ENCODE results near the gene CCNG2.

CCNG2 gene

DNA sequence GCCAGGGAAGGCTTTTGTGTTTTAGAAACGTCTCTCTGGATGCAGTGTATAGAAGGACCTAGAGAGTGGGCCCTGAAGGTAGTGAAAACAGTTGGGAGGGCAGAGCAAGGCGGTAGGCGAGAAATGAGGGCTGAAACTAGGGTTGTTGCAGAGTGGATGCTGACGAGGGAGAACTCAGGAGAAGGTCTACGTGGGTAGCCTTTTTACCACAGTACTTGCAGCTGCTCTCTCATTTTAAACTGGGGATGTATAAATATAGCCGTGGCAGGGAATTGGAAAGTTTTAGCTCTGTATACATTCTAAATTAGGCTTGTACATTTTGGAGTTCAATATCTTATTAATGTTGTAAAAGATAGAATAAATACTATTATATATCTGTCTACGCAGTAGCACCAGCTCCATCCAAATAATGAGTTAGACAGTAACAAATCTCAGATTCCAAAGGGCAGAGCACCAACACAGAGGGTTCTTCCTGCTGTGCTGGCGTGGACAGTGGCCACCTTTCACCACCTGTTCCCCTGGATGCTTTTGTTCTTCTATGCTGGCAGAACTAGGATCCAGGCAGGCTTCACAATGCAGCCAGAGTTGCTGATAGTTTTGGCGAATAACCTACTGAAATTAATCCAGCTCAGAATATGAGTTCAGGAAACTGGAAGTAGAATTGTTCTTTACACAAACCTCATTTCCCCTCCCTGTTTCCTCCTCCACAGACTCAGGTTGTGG lies 31.7 kb downstream of the CCNG2 start (continued):
- TF ChIP-seq, protein P1, sequence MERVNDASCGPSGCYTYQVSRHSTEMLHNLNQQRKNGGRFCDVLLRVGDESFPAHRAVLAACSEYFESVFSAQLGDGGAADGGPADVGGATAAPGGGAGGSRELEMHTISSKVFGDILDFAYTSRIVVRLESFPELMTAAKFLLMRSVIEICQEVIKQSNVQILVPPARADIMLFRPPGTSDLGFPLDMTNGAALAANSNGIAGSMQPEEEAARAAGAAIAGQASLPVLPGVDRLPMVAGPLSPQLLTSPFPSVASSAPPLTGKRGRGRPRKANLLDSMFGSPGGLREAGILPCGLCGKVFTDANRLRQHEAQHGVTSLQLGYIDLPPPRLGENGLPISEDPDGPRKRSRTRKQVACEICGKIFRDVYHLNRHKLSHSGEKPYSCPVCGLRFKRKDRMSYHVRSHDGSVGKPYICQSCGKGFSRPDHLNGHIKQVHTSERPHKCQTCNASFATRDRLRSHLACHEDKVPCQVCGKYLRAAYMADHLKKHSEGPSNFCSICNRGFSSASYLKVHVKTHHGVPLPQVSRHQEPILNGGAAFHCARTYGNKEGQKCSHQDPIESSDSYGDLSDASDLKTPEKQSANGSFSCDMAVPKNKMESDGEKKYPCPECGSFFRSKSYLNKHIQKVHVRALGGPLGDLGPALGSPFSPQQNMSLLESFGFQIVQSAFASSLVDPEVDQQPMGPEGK (CRISPR knock-in tag; IDR thresholded peaks at IDR 0.05; ENCODE audit: borderline replicate concordance) = no peak

DNA sequence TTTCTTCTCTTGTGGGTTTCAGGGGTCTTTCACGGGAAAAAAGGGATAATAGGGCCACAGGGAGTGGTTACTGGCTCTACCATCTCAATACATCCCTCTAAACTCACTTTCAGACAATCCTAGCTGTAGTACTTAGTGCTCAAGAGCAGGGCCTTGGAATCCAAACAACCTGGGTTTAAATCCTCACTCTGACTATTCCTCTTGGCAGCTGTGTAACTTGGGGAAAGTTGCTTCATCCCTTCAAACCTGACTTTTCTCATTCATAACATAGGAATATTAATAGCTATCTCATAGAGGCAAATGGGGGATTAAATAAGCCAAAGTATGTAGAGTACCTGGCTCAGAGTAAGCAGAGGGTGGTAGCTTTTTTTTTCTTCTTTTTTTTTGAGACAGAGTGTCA lies 32.4 kb downstream of the CCNG2 start:
- ATAC-seq = no peak
- TF ChIP-seq OSR1 (CRISPR knock-in tag; IDR thresholded peaks at IDR 0.05) (no peak), CSDC2 (CRISPR knock-in tag; IDR thresholded peaks at IDR 0.05) (no peak), ZNF8 (CRISPR knock-in tag; IDR thresholded peaks at IDR 0.05) (no peak), BACH2 (CRISPR knock-in tag; IDR thresholded peaks at IDR 0.05; ENCODE audit: borderline replicate concordance) (no peak)
- TF ChIP-seq, protein P2, sequence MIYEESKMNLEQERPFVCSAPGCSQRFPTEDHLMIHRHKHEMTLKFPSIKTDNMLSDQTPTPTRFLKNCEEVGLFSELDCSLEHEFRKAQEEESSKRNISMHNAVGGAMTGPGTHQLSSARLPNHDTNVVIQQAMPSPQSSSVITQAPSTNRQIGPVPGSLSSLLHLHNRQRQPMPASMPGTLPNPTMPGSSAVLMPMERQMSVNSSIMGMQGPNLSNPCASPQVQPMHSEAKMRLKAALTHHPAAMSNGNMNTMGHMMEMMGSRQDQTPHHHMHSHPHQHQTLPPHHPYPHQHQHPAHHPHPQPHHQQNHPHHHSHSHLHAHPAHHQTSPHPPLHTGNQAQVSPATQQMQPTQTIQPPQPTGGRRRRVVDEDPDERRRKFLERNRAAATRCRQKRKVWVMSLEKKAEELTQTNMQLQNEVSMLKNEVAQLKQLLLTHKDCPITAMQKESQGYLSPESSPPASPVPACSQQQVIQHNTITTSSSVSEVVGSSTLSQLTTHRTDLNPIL (CRISPR knock-in tag; IDR thresholded peaks at IDR 0.05; ENCODE audit: low read depth) = no peak

DNA sequence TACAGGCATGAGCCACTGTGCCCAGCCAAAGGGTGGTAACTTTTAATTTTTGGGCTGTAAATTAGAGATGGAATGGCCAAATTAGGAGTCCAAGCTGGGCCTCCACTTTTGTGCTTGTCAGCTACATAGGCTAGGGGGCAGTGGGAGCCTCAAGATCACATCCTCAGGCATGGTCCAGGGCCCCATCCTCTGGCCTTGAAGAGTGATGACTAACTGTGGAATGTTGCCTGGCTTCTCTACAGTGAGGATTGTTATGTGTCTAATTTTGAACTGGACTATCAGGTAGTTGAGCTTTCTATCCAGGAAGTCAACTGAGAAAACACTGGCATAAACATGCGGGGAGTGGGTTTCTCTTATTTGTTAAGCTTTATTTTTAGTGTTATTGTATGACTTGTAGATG lies 33.0 kb downstream of the CCNG2 start:
- TF ChIP-seq, protein P3, sequence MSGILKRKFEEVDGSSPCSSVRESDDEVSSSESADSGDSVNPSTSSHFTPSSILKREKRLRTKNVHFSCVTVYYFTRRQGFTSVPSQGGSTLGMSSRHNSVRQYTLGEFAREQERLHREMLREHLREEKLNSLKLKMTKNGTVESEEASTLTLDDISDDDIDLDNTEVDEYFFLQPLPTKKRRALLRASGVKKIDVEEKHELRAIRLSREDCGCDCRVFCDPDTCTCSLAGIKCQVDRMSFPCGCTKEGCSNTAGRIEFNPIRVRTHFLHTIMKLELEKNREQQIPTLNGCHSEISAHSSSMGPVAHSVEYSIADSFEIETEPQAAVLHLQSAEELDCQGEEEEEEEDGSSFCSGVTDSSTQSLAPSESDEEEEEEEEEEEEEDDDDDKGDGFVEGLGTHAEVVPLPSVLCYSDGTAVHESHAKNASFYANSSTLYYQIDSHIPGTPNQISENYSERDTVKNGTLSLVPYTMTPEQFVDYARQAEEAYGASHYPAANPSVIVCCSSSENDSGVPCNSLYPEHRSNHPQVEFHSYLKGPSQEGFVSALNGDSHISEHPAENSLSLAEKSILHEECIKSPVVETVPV (CRISPR knock-in tag; IDR thresholded peaks at IDR 0.05) = no peak
- no peak for TF ChIP-seq SNAI2 (CRISPR knock-in tag; IDR thresholded peaks at IDR 0.05)
- no peak for TF ChIP-seq PPARA (CRISPR knock-in tag; IDR thresholded peaks at IDR 0.05; ENCODE audit: borderline replicate concordance)
- TF ChIP-seq ESRRG (CRISPR knock-in tag; IDR thresholded peaks at IDR 0.05) = no peak
- no peak for TF ChIP-seq ZFP30 (CRISPR knock-in tag; IDR thresholded peaks at IDR 0.05)
- TF ChIP-seq, protein P2 (CRISPR knock-in tag; IDR thresholded peaks at IDR 0.05; ENCODE audit: low read depth) = no peak
- no peak for TF ChIP-seq ZC3H10 (CRISPR knock-in tag; IDR thresholded peaks at IDR 0.05)
- no peak for TF ChIP-seq ARNTL (CRISPR knock-in tag; IDR thresholded peaks at IDR 0.05; ENCODE audit: borderline replicate concordance, low read depth)
- TF ChIP-seq CSDC2 (CRISPR knock-in tag; IDR thresholded peaks at IDR 0.05) = no peak
- no peak for TF ChIP-seq ZNF565 (CRISPR knock-in tag; conservative IDR thresholded peaks at IDR 0.05; ENCODE audit: low read depth)
- TF ChIP-seq ZNF8 (CRISPR knock-in tag; IDR thresholded peaks at IDR 0.05) = no peak
- no peak for TF ChIP-seq BACH2 (CRISPR knock-in tag; IDR thresholded peaks at IDR 0.05; ENCODE audit: borderline replicate concordance)
- no peak for TF ChIP-seq GLIS3 (CRISPR knock-in tag; IDR thresholded peaks at IDR 0.05)
- TF ChIP-seq TCF4 (CRISPR knock-in tag; IDR thresholded peaks at IDR 0.05; ENCODE audit: borderline replicate concordance) = no peak
- TF ChIP-seq ZNF70 (CRISPR knock-in tag; IDR thresholded peaks at IDR 0.05) = no peak
- TF ChIP-seq, protein P4, sequence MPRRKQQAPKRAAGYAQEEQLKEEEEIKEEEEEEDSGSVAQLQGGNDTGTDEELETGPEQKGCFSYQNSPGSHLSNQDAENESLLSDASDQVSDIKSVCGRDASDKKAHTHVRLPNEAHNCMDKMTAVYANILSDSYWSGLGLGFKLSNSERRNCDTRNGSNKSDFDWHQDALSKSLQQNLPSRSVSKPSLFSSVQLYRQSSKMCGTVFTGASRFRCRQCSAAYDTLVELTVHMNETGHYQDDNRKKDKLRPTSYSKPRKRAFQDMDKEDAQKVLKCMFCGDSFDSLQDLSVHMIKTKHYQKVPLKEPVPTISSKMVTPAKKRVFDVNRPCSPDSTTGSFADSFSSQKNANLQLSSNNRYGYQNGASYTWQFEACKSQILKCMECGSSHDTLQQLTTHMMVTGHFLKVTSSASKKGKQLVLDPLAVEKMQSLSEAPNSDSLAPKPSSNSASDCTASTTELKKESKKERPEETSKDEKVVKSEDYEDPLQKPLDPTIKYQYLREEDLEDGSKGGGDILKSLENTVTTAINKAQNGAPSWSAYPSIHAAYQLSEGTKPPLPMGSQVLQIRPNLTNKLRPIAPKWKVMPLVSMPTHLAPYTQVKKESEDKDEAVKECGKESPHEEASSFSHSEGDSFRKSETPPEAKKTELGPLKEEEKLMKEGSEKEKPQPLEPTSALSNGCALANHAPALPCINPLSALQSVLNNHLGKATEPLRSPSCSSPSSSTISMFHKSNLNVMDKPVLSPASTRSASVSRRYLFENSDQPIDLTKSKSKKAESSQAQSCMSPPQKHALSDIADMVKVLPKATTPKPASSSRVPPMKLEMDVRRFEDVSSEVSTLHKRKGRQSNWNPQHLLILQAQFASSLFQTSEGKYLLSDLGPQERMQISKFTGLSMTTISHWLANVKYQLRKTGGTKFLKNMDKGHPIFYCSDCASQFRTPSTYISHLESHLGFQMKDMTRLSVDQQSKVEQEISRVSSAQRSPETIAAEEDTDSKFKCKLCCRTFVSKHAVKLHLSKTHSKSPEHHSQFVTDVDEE (CRISPR knock-in tag; IDR thresholded peaks at IDR 0.05) = no peak
- no peak for TF ChIP-seq ZFP3 (CRISPR knock-in tag; IDR thresholded peaks at IDR 0.05)
- TF ChIP-seq OSR1 (CRISPR knock-in tag; IDR thresholded peaks at IDR 0.05) = no peak
- TF ChIP-seq RARB (CRISPR knock-in tag; IDR thresholded peaks at IDR 0.05) = no peak
- TF ChIP-seq TOX (CRISPR knock-in tag; IDR thresholded peaks at IDR 0.05; ENCODE audit: borderline replicate concordance) = no peak
- no peak for ATAC-seq
